Measurements from ENCODE around the gene MGAM2. TPM values are rescaled to one million over a fixed set of nuclear protein-coding genes. Genes with fewer than 3 reads are reported as not detected.

MGAM2 gene
- total RNA-seq, 1 donor from 2014 or later: not detected

- no peak for DNase-seq (ENCODE audit: low read depth)
- no peaks in the 10 kb centered on the region for H3K27me3 ChIP-seq (ENCODE audit: control insufficient read depth, insufficient read depth, low read length)
- no peak overlapping the region for H3K4me3 ChIP-seq (ENCODE audit: low read depth, low read length)
- H3K36me3 ChIP-seq (ENCODE audit: control insufficient read depth, insufficient read depth, low read length): no peaks in the 10 kb centered on the region
- TF ChIP-seq CTCF (IDR thresholded peaks at IDR 0.05; ENCODE audit: insufficient read depth, low read length, severe bottlenecking): no peak
- no peak for FAIRE-seq
These were observed 27.5 kb downstream of the MGAM2 start for GRCh38 chr7:142138996-142139395.

GRCh38 chr7:142139597-142140400, 28.3 kb downstream of the MGAM2 start:
- no peak for DNase-seq (ENCODE audit: low read depth)
- no peak overlapping the region for H3K4me3 ChIP-seq (ENCODE audit: low read depth, low read length)
- no peak for TF ChIP-seq CTCF (IDR thresholded peaks at IDR 0.05; ENCODE audit: insufficient read depth, low read length, severe bottlenecking)
- H3K27me3 ChIP-seq (ENCODE audit: control insufficient read depth, insufficient read depth, low read length): no peaks in the 10 kb centered on the region
- no peak for FAIRE-seq
- H3K36me3 ChIP-seq (ENCODE audit: control insufficient read depth, insufficient read depth, low read length): no peaks in the 10 kb centered on the region

GRCh38 chr7:142140401-142140959, 29.0 kb downstream of the MGAM2 start:
- DNase-seq (ENCODE audit: low read depth): no peak
- H3K36me3 ChIP-seq (ENCODE audit: control insufficient read depth, insufficient read depth, low read length): no peaks in the 10 kb centered on the region
- H3K27me3 ChIP-seq (ENCODE audit: control insufficient read depth, insufficient read depth, low read length): no peaks in the 10 kb centered on the region
- FAIRE-seq: no peak
- no peak for TF ChIP-seq CTCF (IDR thresholded peaks at IDR 0.05; ENCODE audit: insufficient read depth, low read length, severe bottlenecking)
- no peak overlapping the region for H3K4me3 ChIP-seq (ENCODE audit: low read depth, low read length)

- FAIRE-seq (no peak), DNase-seq (ENCODE audit: low read depth) (no peak)
- Histone ChIP-seq H3K36me3 (ENCODE audit: control insufficient read depth, insufficient read depth, low read length) (no peaks in the 10 kb centered on the region), H3K4me3 (ENCODE audit: low read depth, low read length) (no peak overlapping the region), H3K27me3 (ENCODE audit: control insufficient read depth, insufficient read depth, low read length) (no peaks in the 10 kb centered on the region)
- TF ChIP-seq CTCF (IDR thresholded peaks at IDR 0.05; ENCODE audit: insufficient read depth, low read length, severe bottlenecking): no peak
These were observed 31.2 kb downstream of the MGAM2 start for GRCh38 chr7:142142702-142143101.

GRCh38 chr7:142146124-142146523, 34.6 kb downstream of the MGAM2 start:
- no peak for TF ChIP-seq CTCF (IDR thresholded peaks at IDR 0.05; ENCODE audit: insufficient read depth, low read length, severe bottlenecking)
- no peak for FAIRE-seq
- DNase-seq (ENCODE audit: low read depth): no peak
- H3K27me3 ChIP-seq (ENCODE audit: control insufficient read depth, insufficient read depth, low read length): no peaks in the 10 kb centered on the region
- H3K4me3 ChIP-seq (ENCODE audit: low read depth, low read length): no peak overlapping the region
- H3K36me3 ChIP-seq (ENCODE audit: control insufficient read depth, insufficient read depth, low read length): no peaks in the 10 kb centered on the region

Measured in bronchial epithelial cell (primary cell).